Measurements from ENCODE around the gene ARHGAP25. TPM values are rescaled to one million over a fixed set of nuclear protein-coding genes. Genes with fewer than 3 reads are reported as not detected.

ARHGAP25 gene
- total and polyA plus RNA-seq, 4 donors: 3.5 to 7.0 (median 5.3) TPM

DNA sequence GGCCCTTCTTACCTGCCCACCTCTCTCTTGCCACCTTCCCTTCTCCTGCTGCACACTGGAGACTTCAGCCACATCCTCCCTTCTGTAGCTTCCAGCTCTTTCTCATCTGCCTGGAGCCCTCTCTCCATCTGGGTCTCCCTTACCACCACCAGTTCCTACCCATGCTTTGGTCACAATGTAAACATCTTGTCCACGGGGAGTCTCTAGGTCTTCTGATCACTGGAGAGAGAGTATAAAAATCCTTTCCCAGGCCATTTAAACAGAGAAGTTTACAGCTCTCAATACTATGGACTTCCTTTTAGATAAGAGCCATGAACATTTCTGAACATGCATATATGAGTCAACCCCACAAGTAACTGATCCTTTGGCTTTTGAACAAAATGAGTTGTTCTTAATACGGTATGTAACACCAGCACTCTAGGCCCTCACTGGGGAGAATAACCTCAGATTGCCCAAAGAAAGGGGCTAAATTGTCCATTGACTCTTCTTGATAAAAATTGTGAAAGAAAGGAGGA lies 5.8 kb downstream of the ARHGAP25 start:
- H3K4me1 ChIP-seq (ENCODE audit: control insufficient read depth in 4 of 4, insufficient read depth in 4 of 4, low read length in 3 of 4): peaks cover 0 to 2% (median 0%) of the 10 kb centered on the region in 4 donors
- no peaks in the 10 kb centered on the region for H3K36me3 ChIP-seq (ENCODE audit: control insufficient read depth in 4 of 4, insufficient read depth in 3 of 4, low read depth in 1 of 4, low read length in 3 of 4)
- no peaks in the 10 kb centered on the region for H3K9me3 ChIP-seq (ENCODE audit: control insufficient read depth in 4 of 4, low read length in 3 of 4)
- H3K27ac ChIP-seq (ENCODE audit: low read depth in 1 of 2, low read length in 2 of 2): no peak overlapping the region
- DNase-seq (ENCODE audit: low spot score): no peak
- TF ChIP-seq RXRA (IDR thresholded peaks at IDR 0.05): no peak
- TF ChIP-seq, protein P1, sequence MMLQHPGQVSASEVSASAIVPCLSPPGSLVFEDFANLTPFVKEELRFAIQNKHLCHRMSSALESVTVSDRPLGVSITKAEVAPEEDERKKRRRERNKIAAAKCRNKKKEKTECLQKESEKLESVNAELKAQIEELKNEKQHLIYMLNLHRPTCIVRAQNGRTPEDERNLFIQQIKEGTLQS (IDR thresholded peaks at IDR 0.05): no peak
- no peak for TF ChIP-seq JUND (IDR thresholded peaks at IDR 0.05)
- no peak for TF ChIP-seq HNF4G (IDR thresholded peaks at IDR 0.05)
- no peak overlapping the region for H3K4me3 ChIP-seq (ENCODE audit: low read depth in 1 of 3, low read length in 3 of 3)
- H3K27me3 ChIP-seq (ENCODE audit: control insufficient read depth in 4 of 4, insufficient read depth in 4 of 4, low read length in 3 of 4): no peaks in the 10 kb centered on the region
- 48% methylated on average over 2 of the region's 2 CpGs for WGBS
- no peak overlapping the region for H3K9ac ChIP-seq (ENCODE audit: low read depth in 1 of 2, low read length in 2 of 2)

DNA sequence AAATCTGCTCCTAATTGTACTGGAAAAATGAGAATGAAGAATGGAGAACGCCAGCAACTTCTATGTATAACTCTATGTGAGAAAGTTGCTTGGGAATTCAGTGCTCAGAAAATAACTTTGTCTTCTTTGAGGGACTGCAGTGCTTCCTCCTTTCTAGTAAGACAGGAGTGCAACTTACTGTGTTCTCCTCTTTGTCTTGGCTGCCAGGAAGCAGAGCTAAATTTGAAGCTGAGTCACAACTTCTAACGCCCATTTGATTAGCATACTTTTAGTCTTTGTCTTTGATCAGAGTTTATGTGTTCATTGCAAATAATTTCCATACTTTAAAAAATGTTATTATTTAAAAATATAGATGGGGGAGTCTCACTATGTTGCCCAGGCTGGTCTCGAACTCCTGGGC lies 6.6 kb downstream of the ARHGAP25 start:
- H3K9me3 ChIP-seq (ENCODE audit: control insufficient read depth in 4 of 4, low read length in 3 of 4): no peaks in the 10 kb centered on the region
- DNase-seq (ENCODE audit: low spot score): no peak
- H3K9ac ChIP-seq (ENCODE audit: low read depth in 1 of 2, low read length in 2 of 2): no peak overlapping the region
- no peak overlapping the region for H3K4me3 ChIP-seq (ENCODE audit: low read depth in 1 of 3, low read length in 3 of 3)
- H3K27me3 ChIP-seq (ENCODE audit: control insufficient read depth in 4 of 4, insufficient read depth in 4 of 4, low read length in 3 of 4): no peaks in the 10 kb centered on the region
- 75% methylated on average over 3 of the region's 3 CpGs for WGBS
- H3K4me1 ChIP-seq (ENCODE audit: control insufficient read depth in 4 of 4, insufficient read depth in 4 of 4, low read length in 3 of 4): peaks cover 0 to 2% (median 0%) of the 10 kb centered on the region in 4 donors
- no peaks in the 10 kb centered on the region for H3K36me3 ChIP-seq (ENCODE audit: control insufficient read depth in 4 of 4, insufficient read depth in 3 of 4, low read depth in 1 of 4, low read length in 3 of 4)
- TF ChIP-seq, protein P2, sequence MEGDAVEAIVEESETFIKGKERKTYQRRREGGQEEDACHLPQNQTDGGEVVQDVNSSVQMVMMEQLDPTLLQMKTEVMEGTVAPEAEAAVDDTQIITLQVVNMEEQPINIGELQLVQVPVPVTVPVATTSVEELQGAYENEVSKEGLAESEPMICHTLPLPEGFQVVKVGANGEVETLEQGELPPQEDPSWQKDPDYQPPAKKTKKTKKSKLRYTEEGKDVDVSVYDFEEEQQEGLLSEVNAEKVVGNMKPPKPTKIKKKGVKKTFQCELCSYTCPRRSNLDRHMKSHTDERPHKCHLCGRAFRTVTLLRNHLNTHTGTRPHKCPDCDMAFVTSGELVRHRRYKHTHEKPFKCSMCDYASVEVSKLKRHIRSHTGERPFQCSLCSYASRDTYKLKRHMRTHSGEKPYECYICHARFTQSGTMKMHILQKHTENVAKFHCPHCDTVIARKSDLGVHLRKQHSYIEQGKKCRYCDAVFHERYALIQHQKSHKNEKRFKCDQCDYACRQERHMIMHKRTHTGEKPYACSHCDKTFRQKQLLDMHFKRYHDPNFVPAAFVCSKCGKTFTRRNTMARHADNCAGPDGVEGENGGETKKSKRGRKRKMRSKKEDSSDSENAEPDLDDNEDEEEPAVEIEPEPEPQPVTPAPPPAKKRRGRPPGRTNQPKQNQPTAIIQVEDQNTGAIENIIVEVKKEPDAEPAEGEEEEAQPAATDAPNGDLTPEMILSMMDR (IDR thresholded peaks at IDR 0.05; ENCODE audit: low read depth, low read length, missing input control): no peak
- no peak for TF ChIP-seq GABPA (IDR thresholded peaks at IDR 0.05 in 1 of 2, conservative IDR thresholded peaks at IDR 0.05 in 1 of 2)
- TF ChIP-seq, protein P1 (IDR thresholded peaks at IDR 0.05): no peak
- no peak for TF ChIP-seq NR2F2 (IDR thresholded peaks at IDR 0.05)
- TF ChIP-seq HNF4A (conservative IDR thresholded peaks at IDR 0.05): no peak
- TF ChIP-seq RXRA (IDR thresholded peaks at IDR 0.05): no peak
- TF ChIP-seq, protein P3, sequence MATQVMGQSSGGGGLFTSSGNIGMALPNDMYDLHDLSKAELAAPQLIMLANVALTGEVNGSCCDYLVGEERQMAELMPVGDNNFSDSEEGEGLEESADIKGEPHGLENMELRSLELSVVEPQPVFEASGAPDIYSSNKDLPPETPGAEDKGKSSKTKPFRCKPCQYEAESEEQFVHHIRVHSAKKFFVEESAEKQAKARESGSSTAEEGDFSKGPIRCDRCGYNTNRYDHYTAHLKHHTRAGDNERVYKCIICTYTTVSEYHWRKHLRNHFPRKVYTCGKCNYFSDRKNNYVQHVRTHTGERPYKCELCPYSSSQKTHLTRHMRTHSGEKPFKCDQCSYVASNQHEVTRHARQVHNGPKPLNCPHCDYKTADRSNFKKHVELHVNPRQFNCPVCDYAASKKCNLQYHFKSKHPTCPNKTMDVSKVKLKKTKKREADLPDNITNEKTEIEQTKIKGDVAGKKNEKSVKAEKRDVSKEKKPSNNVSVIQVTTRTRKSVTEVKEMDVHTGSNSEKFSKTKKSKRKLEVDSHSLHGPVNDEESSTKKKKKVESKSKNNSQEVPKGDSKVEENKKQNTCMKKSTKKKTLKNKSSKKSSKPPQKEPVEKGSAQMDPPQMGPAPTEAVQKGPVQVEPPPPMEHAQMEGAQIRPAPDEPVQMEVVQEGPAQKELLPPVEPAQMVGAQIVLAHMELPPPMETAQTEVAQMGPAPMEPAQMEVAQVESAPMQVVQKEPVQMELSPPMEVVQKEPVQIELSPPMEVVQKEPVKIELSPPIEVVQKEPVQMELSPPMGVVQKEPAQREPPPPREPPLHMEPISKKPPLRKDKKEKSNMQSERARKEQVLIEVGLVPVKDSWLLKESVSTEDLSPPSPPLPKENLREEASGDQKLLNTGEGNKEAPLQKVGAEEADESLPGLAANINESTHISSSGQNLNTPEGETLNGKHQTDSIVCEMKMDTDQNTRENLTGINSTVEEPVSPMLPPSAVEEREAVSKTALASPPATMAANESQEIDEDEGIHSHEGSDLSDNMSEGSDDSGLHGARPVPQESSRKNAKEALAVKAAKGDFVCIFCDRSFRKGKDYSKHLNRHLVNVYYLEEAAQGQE (IDR thresholded peaks at IDR 0.05): no peak
- TF ChIP-seq HNF4G (IDR thresholded peaks at IDR 0.05): no peak
- no peak for TF ChIP-seq JUND (IDR thresholded peaks at IDR 0.05)
- no peak for TF ChIP-seq EGR1 (IDR thresholded peaks at IDR 0.05; ENCODE audit: low read depth in 2 of 2)
- no peak for TF ChIP-seq FOXA2 (IDR thresholded peaks at IDR 0.05)
- no peak for TF ChIP-seq TAF1 (conservative IDR thresholded peaks at IDR 0.05)
- no peak for TF ChIP-seq FOXA1 (IDR thresholded peaks at IDR 0.05)
- TF ChIP-seq SP1 (IDR thresholded peaks at IDR 0.05): no peak
- TF ChIP-seq YY1 (IDR thresholded peaks at IDR 0.05): no peak
- TF ChIP-seq RAD21 (IDR thresholded peaks at IDR 0.05): no peak
- TF ChIP-seq, protein P4, sequence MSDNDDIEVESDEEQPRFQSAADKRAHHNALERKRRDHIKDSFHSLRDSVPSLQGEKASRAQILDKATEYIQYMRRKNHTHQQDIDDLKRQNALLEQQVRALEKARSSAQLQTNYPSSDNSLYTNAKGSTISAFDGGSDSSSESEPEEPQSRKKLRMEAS (IDR thresholded peaks at IDR 0.05): no peak
- TF ChIP-seq, protein P5, sequence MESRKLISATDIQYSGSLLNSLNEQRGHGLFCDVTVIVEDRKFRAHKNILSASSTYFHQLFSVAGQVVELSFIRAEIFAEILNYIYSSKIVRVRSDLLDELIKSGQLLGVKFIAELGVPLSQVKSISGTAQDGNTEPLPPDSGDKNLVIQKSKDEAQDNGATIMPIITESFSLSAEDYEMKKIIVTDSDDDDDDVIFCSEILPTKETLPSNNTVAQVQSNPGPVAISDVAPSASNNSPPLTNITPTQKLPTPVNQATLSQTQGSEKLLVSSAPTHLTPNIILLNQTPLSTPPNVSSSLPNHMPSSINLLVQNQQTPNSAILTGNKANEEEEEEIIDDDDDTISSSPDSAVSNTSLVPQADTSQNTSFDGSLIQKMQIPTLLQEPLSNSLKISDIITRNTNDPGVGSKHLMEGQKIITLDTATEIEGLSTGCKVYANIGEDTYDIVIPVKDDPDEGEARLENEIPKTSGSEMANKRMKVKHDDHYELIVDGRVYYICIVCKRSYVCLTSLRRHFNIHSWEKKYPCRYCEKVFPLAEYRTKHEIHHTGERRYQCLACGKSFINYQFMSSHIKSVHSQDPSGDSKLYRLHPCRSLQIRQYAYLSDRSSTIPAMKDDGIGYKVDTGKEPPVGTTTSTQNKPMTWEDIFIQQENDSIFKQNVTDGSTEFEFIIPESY (IDR thresholded peaks at IDR 0.05): no peak
- no peak overlapping the region for H3K27ac ChIP-seq (ENCODE audit: low read depth in 1 of 2, low read length in 2 of 2)
